Activated CD8-positive, alpha-beta memory T cell treated with anti-CD3 and anti-CD28 coated beads, Interleukin-2, amount 50 U/mL, for 1 hour (primary cell): ENCODE results near the gene ATP6V0A4.

Experiments
- DNase-seq: peaks from one replicate; pipeline ENCODE4 v3.0.0-alpha.2; 2020; ENCODE audit errors: extremely low read depth

The ATP6V0A4 gene

GRCh38 chr7:138661069-138661635 lies 136.8 kb downstream of the ATP6V0A4 start:
- DNase-seq: no peak

GRCh38 chr7:138658889-138659288 lies 139.1 kb downstream of the ATP6V0A4 start:
- DNase-seq: no peak

GRCh38 chr7:138657854-138658386 lies 140.1 kb downstream of the ATP6V0A4 start:
- no peak for DNase-seq

GRCh38 chr7:138656952-138657351 lies 141.0 kb downstream of the ATP6V0A4 start:
- no peak for DNase-seq
